Right ventricle myocardium superior (tissue), 1 donor: ENCODE data around the gene MEGF10. TPM values are rescaled to one million over a fixed set of nuclear protein-coding genes. Genes with fewer than 3 reads are reported as not detected.
A peak's percentile ranks its signal among the peaks of the same experiment; 100 is the strongest.

Source experiments
- ATAC-seq: fragments of 200-7000 bp; cut with Tn5 transposase; one replicate; pipeline ENCODE4 v1.9.1; 2020; ENCODE audit warnings: mild to moderate bottlenecking; ENCODE audit not compliant: poor library complexity
- DNase-seq: peaks from one replicate; pipeline ENCODE4 v3.0.0-alpha.2; 2020
- intact Hi-C: fragments of 100-400 bp; cut with DNase I; formaldehyde crosslinking; loops from one replicate; pipeline ENCODE4 v1.11.2; 2022
- total RNA-seq: library from RNA; stranded (reverse); fragmentation: NEBNext Ultra II Directional; extraction: Animal tissue kit (Norgen Biotek cat#: 25700); gene quantifications from one replicate; pipeline ENCODE4 v1.2.1, GENCODE V29; 2021
- donor health status: DM: no; HTN: yes; CAD: no; lungs with severe emphysema.

MEGF10 gene
- total RNA-seq, 1 donor from 2014 or later: 0.78 TPM

DNA sequence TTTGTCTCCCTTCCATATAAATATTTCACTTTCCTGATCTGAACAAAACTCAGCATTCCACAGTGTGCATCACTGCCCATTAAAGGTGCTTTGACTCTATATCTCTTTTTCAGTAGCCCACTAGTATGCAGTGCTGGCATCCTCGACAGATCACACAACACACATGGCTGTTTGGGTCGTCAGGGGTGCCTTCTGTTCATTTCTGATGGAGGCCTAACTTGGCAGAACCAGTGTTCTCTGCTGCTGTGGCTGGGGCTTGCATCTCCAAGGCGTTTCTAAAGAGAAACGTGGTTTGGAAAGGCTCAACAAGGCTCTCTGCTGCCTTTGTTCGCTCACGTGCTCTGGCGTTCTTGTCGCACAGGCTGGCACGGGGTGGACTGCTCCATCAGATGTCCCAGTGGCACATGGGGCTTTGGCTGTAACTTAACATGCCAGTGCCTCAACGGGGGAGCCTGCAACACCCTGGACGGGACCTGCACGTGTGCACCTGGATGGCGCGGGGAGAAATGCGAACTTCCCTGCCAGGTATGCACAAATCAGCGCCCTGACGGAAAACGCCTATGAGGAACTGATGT lies 129.2 kb downstream of the MEGF10 start:
- no peak for ATAC-seq
- intact Hi-C loops: no loop called here
- no peak for DNase-seq

GRCh38 chr5:127420758-127421157 lies 130.2 kb downstream of the MEGF10 start:
- intact Hi-C loops: no loop called here
- DNase-seq (no peak), ATAC-seq (no peak)

DNA sequence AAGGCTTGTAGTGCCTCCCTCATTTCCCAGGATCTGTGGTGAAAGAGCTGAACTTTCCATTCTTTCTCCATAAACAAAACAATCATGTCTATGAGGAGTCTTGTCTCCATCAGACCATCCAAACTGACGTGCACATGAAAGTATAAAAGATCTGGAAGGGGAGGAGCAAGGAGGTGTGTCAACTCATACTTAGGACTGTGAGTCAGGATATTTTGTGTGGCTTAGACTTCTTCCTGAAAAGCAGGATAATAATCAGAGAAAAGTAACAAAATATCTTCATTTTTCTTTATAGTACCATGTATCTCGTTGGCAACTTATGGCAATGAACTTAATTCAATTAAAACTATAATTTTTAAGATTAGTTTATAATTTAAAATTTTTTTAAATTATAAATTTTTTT lies 130.9 kb downstream of the MEGF10 start:
- DNase-seq (no peak), ATAC-seq (no peak)
- intact Hi-C loops: no loop called here

- DNase-seq: no peak
- ATAC-seq: no peak
- intact Hi-C loops: no loop called here
Measured at GRCh38 chr5:127423173-127423798, 132.7 kb downstream of the MEGF10 start.

DNA sequence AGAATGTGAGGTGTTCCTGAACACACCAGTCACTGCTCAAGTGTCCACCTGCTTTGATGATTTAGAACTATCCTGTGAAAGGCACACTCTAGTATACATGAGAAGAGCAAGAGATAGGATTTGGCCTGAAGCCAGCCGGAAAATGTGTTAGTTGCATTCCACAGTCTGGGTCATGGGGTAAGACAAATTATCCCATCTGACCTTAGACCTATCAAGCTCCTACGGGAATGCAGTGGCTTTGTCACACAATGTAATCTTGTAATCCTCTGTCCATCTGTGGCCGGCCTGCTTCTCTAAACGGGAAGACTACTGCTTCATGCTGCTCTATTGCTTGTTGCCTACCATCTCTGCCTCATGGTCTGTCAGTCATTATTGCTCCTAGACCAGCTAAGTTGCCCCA lies 134.4 kb downstream of the MEGF10 start:
- intact Hi-C loops: no loop called here
- peak; percentile 26 for ATAC-seq
- no peak for DNase-seq

DNA sequence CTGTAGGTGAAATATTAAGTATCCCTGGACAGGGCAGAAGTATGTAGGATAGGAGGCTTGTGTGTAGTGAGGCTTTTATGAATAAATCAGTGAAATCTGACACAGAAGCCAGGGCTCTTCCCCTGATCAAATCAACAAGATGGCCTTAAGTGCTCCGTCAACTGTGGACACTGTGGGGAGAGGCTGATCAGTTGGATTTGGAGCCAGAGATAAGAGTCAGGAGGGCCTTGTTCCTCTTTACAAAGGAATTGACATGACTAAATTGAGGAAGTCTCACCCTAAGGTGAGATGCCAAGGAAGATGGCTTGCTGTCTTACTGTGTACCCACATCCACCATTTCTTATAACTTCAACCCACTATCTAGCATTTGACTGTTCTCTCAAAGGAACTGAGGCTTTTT lies 135.3 kb downstream of the MEGF10 start:
- intact Hi-C loops: no loop called here
- no peak for DNase-seq
- ATAC-seq: no peak

DNA sequence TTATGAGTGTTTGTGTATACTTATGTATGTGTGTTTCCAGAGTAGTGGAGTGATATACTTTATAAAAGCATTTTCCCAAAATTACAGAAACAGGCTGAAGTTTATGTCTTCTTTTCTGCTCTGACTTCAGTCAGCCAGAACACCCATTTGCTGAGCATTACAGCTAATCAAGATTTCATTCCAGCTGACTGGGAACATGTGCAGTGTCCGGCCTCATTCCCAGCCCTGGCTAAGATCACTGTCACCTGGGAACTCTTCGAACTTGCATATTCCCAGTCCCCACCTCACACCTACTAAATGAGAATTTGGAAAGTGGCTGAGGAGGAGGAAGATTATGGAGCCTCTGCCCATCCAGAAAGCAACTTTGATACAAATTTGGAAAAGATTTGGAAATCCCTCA lies 136.1 kb downstream of the MEGF10 start:
- peak; percentile 90 for ATAC-seq
- intact Hi-C loops: no loop called here
- no peak for DNase-seq

- DNase-seq (no peak), ATAC-seq (no peak)
- intact Hi-C loops: no loop called here
Measured at GRCh38 chr5:127428276-127428675, 137.7 kb downstream of the MEGF10 start.

DNA sequence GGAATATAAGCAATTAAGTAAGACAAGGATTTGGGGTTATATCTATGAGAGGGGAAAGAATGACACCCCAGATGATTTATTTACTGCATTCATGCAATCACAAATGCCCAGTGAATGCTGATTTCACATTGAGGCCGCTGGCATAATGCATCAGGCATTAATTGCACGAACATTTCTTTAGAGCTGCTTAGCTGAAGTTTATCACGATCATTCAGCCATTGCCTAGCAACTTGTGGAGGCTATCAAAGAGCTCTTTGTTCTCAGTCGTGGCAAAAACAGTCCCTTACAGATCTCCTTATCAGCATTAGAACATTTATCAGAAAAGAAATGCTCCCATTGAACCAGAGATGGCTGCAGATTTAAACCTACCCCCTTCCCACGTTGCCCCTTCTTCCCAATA lies 138.2 kb downstream of the MEGF10 start:
- intact Hi-C loops: no loop called here
- ATAC-seq (peak; percentile 32), DNase-seq (no peak)

DNA sequence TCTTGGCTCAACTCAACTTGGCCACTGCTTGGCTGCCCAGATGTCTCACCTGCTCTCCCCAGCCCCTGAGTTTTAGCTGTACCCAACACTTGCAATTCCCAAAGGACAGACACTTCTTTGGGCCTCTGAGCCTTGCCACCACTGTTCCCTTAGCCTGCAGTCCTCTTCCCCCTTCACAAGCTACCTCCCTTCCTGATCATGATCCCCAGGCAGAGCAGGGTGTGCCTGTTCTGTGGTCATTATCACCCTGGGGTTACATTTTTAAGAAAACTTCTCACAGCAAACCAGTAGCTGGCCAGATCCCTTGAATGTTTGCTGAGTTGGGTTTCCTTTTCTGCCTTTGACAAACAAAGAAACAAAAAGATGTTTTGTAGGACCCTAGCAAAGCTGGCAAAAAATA lies 139.3 kb downstream of the MEGF10 start:
- DNase-seq (no peak), ATAC-seq (no peak)
- intact Hi-C loops: no loop called here

- intact Hi-C loops: no loop called here
- no peak for DNase-seq
- no peak for ATAC-seq
Measured at GRCh38 chr5:127430627-127431026, 140.0 kb downstream of the MEGF10 start.

DNA sequence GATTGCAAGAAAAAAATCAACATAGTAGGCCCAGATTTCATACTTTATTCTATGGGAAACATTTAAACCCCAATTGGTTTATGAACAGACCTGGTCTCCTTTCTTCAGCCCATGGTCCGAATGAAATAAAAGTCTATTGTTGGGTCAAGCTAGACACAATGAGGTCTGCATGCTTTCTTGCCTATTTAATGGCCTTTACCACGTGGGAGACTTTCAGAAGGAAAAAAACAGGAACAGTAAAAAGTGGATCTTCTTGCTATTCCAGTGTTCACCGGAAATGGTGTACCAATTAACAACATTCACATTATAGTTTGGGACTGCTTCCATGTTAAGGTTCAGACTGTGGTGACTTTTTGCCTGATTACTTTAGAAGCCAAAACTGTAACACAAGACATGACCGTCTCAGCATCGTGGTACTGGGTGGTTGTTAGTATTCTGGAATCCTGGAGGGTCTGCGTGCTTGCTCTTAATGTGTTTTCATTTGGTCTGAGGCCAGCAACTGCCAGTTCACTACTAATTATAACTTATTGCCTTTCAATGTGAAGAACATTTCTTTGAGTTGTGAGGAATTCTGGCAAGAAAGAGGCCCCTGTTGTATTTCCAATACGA lies 141.5 kb downstream of the MEGF10 start:
- intact Hi-C loops: no loop called here
- ATAC-seq: no peak
- DNase-seq: no peak

- intact Hi-C loops: no loop called here
- DNase-seq: no peak
- no peak for ATAC-seq
Measured at GRCh38 chr5:127433526-127433925, 142.9 kb downstream of the MEGF10 start.

- intact Hi-C loops: no loop called here
- ATAC-seq: no peak
- no peak for DNase-seq
Measured at GRCh38 chr5:127434588-127434987, 144.0 kb downstream of the MEGF10 start.

DNA sequence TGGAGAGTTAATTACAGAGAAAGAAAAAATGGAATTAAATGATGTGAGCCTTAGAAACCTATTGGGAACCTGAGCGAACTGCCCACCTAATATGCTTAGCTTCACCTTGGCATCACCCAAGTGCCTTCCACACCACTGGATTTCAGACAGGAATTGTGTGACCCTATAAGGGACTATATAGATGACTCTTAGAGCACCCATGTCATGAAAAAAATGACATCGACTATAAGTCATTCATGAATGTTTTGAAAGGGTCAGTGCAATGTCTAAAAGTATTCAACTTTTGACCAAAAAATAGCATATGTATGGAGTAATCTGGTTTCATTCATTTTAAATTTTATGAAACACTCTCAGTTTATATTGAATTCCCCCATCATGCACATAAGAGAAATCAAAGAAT lies 145.2 kb downstream of the MEGF10 start:
- intact Hi-C loops: no loop called here
- DNase-seq (no peak), ATAC-seq (no peak)

DNA sequence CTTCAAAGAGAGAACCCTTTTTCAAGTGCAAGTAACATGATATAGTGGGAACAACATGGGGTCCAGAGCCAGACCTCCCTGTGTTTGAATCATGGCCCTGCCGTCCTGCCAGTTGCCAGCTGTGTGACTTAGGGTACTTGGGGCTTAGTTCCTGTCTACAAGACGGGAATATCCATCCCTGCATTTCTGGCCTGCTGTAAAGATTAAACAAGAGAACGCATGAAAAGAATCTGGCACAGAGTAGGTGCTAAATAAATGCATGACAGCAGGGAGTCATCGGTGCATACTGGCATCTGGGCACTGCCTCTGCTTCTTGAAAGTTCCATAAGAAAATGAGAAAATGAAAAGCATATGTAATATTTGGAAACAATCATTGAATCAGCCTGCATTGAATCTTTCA lies 149.0 kb downstream of the MEGF10 start:
- intact Hi-C loops: loop anchor here (5.0 kb wide), 1 partner anchor 147 kb away; the partner anchor contains the start of gene MEGF10
- ATAC-seq (peak; percentile 55), DNase-seq (no peak)

- no peak for ATAC-seq
- intact Hi-C loops: loop anchor here (5.0 kb wide), 1 partner anchor 149 kb away; the partner anchor contains the start of gene MEGF10
- no peak for DNase-seq
Measured at GRCh38 chr5:127440831-127441230, 150.2 kb downstream of the MEGF10 start.

DNA sequence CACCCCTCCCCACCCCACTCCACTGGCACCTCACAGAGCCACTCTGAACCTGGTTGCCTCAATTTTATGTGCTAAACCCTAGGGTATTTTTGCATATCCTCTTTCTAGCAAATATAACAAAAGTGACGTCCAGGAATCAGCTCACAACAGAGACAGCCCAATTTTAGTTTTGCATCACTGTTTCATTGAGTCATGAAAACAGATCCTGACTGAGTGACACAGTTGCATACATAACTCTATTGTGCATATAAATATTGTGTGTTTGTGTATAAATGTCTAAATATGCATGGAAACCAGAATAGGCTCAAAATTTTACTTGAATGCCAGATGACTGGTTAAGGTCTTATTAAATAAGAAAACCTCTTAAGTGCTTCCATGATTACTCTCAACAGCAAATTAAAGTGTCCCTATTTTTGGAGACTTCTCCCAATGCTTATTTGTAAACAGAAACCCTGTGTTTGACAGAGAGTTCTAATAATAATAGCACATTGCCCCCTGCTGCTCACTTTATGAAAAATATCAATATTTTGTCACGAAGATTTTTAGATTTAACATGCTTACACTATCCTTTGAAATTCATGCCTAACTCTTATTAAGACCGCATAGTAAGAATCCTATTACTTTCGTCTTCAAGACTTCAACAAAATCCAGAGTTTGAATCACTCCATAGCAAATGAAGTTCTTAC lies 151.3 kb downstream of the MEGF10 start:
- intact Hi-C loops: loop anchor here (5.0 kb wide), 1 partner anchor 150 kb away; the partner anchor contains the start of gene MEGF10
- ATAC-seq (no peak), DNase-seq (no peak)

DNA sequence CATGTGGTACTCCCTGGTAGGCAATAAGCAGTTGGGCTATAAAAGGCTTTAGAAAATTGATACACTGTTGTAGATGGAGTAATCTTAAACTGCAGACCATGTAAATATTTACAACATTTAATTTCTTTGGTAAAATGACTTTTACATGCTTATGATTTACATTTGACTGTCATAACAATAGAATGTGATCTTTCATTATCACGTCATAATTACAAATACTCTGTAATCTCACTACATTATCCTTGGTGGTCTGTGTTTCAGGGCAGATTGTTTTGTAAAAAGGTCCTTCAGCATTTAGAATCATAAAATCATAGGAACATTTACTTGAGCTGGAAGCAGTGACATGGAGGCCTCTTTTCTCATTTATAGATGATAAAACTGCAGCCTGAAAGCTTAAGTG lies 153.6 kb downstream of the MEGF10 start:
- intact Hi-C loops: loop anchor here (5.0 kb wide), 1 partner anchor 152 kb away; the partner anchor contains the start of gene MEGF10
- DNase-seq (no peak), ATAC-seq (no peak)

DNA sequence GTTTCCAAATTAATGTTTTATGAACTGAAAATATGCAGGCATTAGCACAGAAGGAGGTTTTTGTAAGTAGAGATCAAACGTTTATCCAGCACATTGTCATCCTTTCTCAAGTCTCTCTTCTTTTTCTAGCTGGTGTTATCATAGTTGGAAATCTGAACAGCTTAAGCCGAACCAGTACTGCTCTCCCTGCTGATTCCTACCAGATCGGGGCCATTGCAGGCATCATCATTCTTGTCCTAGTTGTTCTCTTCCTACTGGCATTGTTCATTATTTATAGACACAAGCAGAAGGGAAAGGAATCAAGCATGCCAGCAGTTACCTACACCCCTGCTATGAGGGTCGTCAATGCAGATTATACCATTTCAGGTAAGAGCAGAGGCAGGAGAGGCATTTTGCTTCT lies 154.7 kb downstream of the MEGF10 start:
- DNase-seq (no peak), ATAC-seq (no peak)
- intact Hi-C loops: no loop called here
